ENCODE measurements around the gene NPEPPS.

NPEPPS gene

DNA sequence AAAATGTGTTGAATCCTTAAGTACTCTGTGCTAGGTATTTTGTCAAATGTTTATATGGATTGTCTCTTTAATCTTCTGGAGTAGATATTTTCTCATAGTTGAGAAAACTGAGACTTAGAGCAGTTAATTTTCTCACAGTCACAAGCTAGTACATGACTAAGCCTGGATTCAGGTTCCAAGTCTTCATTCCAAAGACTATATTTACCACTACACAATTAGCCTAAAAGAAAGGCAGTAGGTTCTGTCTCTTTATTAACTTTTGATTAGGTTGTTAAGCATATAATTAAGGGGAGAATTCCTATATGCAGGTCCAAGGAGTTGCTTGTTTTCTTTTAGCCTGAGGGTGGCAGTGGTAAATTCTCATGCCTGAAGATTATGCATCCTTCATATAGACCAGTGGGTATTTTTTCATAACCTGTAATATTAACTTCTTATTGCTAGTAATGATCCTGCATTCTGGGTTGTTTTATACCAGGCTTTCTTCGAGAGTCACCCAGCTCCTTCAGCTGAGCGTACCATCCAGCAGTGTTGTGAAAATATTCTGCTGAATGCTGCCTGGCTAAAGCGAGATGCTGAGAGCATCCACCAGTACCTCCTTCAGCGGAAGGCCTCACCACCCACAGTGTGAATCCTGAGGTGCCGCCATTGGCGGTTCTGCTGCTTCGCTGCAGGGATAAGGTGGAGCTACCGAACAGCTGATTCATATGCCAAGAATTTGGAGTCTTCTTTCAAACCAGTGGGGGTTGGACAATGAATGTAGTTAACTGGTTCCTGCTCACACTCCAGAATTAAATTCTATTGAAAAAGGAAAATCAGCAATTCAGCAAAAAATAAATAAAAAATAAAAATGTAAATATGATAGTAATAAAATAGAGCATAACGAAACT is 90.6 kb downstream of the NPEPPS start:
- DNase-seq: no peak
- in situ Hi-C loops (cut with MboI; ENCODE audit: low pct_unique_long_range_greater_than_20kb, low sequenced_read_pairs): loop anchor here (25.0 kb wide), 1 partner anchor 109 kb away; no protein-coding TSS in a partner anchor

DNA sequence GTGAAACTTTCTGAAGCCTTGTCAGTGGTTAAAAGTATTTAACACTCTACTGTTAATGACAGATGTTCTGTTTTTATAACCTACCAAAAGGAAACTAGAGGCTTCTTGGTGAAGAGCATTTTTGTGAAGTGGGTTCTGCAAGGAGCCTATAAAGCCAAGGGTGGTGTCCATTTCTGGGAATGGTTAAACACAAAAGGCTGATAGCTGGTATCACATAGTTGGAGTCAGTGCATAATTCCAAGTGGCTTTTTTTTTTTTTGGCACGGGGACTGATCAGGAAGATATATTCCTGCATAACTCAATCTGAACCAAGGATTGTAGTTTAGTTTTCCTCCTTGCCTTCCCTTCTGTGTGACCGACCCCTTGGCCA is 91.3 kb downstream of the NPEPPS start:
- no peak for DNase-seq
- in situ Hi-C loops (cut with MboI; ENCODE audit: low pct_unique_long_range_greater_than_20kb, low sequenced_read_pairs): loop anchor here (25.0 kb wide), 1 partner anchor 110 kb away; no protein-coding TSS in a partner anchor

DNA sequence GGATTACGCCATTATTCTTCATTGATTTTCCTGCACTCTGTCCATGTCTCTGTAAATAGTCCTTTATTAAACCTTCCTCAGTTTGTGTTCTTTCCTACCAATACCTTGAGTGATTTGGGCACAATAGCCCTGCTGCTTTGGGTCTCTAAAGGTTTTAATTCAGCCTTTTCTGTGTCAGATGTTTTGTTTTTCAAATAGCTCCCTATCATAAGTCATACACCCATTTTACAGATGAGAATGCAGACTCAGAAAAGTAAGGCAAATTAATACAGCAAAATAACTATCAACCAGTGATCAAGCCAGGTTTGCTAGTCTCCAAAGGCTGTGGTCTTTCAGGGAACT is 93.8 kb downstream of the NPEPPS start:
- in situ Hi-C loops (cut with MboI; ENCODE audit: low pct_unique_long_range_greater_than_20kb, low sequenced_read_pairs): loop anchor here (25.0 kb wide), 1 partner anchor 112 kb away; no protein-coding TSS in a partner anchor
- no peak for DNase-seq

DNA sequence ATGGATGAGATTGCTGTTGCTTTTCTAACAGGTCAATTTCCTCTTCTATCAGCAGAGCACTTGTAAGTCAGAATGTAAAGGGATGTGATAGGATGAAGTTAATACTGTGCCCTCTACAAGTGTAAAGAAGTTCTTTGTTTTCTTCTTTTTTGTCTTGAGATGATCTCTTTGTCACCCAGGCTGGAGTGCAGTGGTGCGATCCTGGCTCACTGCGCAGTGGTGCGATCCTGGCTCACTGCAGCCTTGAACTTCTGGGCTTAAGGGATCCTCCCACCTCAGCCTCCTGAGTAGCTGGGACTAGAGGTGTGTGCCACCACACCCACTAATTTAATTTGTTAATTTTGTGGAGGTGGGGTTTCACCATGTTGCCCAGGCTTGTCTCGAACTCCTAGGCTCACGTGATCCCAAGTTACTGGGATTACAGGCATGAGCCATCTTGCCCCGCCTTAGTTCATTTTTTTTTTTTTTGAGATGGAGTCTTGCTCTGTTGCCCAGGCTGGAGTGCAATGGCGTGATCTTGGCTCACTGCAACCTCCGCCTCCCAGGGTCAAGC is 97.2 kb downstream of the NPEPPS start:
- DNase-seq: no peak
- in situ Hi-C loops (cut with MboI; ENCODE audit: low pct_unique_long_range_greater_than_20kb, low sequenced_read_pairs): no loop called here

DNA sequence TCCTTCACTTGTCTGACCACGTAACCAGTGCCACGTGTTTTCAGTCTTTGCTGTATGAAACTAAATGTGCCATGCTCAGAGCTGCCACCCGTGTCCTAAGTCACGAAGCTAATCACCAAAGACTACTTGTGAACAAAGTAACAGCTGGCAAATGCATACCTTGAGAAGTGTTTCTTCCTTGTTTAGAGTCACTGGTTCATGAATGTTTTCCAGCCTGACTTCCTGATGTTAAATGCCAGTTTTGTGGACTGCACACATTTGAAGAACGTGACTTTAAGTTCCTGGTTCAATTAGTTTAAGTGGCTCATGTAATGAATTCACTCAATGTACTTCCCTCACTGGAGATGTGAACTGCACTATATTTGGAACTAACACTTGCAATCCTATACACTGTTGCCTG is 98.9 kb downstream of the NPEPPS start:
- DNase-seq: no peak
- in situ Hi-C loops (cut with MboI; ENCODE audit: low pct_unique_long_range_greater_than_20kb, low sequenced_read_pairs): no loop called here

DNA sequence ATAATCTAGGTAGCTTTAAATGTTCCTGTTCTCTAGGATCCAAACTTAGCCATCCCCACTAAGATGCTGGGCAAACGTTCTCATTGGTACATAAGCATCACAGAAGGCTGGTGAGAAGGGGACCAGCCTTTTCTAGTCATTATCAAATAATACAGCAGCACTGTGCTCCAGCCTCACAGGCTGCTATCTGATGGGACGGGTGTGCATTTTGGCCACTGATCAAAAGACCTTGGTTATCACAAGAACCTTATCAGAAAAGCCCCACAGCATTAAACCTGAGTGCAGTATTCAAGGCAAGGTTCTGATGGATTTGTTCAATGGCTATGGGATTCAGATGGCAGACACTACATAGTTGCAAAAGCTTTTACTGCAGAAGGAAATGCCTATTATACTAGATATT is 99.7 kb downstream of the NPEPPS start:
- DNase-seq: no peak
- in situ Hi-C loops (cut with MboI; ENCODE audit: low pct_unique_long_range_greater_than_20kb, low sequenced_read_pairs): no loop called here

DNA sequence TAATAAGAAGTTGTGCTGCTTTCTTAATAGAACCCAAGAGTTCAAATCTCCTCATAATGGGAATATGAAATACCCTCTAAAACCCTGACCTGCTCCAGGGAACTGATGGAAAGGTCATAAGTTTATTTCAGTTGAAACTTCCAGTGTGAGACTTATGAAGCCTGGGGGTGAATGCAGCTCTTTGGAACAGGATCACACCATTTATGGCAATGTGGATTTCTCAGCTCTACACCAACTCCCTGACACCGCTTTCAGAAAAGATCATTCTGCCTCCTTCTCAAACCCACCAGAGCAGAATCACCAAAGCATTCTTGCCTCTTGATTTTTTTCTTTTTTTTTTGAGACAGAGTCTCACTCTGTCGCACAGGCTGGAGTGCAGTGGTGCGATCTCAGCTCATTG is 102.1 kb downstream of the NPEPPS start:
- in situ Hi-C loops (cut with MboI; ENCODE audit: low pct_unique_long_range_greater_than_20kb, low sequenced_read_pairs): no loop called here

DNA sequence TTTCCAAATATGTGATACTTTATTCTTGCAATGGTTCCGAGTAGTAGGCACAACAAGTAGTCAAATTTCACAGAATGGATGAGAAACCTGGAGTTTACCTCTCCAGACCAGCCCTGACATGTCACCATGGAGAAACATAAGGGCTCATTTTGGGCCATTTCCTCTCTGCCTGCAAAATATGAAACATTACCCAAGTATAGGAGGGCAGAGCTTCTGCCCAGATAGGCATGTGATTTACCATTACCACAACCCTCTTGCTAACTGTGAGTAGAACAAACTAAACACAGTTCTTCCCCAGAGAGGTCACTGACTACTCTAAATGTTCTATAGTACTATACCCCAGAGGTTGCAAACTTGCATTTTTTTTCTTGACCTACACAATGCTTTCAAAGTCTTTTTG is 103.1 kb downstream of the NPEPPS start:
- in situ Hi-C loops (cut with MboI; ENCODE audit: low pct_unique_long_range_greater_than_20kb, low sequenced_read_pairs): no loop called here
- no peak for DNase-seq

More for the DNA sequence above, 102.1 kb downstream of the NPEPPS start:
- no peak for DNase-seq

DNA sequence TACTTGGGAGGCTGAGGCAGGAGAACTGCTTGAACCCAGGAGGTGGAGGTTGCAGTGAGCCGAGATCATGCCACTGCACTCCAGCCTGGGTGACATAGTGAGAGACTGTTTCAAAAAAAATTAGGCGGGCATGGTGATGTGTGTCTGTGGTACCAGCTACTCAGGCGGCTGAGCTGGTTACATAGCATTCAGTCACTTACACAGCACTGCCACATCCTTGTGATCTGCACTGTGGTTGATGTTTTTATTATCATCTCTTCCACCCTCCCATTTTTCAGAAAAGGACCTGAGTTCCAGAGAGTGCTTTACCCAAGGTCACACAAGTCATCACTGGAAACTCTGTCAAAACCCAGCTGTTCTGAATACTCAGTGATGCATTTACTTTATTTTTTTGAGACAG is 104.0 kb downstream of the NPEPPS start:
- in situ Hi-C loops (cut with MboI; ENCODE audit: low pct_unique_long_range_greater_than_20kb, low sequenced_read_pairs): no loop called here
- no peak for DNase-seq

DNA sequence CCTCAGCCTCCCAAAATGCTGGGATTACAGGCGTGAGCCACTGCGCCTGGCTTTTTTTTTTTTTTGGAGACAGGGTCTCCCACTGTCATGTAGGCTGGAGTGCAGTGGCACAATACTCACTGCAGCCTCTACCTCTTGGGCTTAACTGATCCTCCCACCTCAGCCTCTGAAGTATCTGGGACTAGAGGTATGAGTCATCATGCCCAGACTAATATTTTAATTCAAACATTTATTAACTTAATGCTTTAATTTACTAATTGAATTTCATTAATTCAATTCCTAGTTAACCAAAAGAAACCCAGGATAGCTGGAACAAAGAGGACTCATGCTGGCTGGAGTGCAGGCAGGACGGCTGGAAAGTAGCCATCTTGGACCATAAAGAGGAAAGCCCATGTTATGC is 104.8 kb downstream of the NPEPPS start:
- DNase-seq: no peak
- in situ Hi-C loops (cut with MboI; ENCODE audit: low pct_unique_long_range_greater_than_20kb, low sequenced_read_pairs): no loop called here

DNA sequence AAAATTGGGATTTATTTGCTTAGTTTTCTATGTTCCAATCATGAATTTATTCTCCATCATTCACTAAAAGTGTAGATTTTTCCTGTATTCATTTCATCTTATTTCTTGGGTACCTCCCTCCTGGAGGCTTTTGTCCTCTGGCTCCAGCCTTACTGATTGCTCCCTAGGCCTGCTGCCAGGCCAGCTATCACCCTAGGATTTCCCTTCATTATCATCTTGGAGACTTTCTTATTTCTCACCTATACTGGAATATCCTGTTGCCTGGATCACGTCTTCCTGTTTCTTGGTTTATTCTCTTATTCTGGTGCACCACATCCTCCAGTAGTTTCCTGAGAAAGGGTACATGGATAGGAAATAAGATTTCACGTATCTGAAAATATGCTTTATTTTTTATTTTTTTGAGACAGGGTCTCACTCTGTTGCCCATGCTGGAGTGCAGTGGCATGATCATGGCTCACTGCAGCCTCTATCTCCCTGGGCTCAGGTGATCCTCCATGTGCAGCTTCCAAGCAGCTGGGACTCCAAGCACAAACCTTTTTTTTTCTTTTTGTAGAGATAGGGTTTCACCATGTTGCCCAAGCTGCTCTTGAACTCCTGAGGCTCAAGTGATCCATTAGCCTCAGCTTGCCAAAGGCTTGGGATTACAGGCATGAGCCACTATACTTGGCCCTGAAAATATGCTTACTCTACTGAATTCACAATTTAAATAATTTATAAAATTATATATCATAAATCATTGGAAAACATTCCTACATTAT is 105.5 kb downstream of the NPEPPS start:
- DNase-seq: no peak
- in situ Hi-C loops (cut with MboI; ENCODE audit: low pct_unique_long_range_greater_than_20kb, low sequenced_read_pairs): no loop called here

DNA sequence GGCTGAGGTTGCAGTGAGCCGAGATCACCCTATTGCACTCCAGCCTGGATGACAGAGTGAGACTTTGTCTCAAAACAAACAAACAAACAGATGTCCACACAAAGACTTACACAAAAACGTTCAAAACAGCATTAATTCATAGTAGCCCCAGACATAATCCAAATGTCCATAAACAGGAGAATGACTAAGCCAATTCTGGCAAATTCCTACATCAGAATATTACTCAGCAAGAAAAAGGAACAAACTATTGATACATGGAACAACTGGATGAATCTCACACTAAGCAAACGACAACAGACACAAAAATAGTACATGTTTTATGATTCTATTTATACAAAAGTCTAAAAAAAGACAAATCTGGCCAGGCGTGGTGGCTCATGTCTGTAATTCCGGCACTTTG is 108.0 kb downstream of the NPEPPS start:
- no peak for DNase-seq
- in situ Hi-C loops (cut with MboI; ENCODE audit: low pct_unique_long_range_greater_than_20kb, low sequenced_read_pairs): no loop called here

DNA sequence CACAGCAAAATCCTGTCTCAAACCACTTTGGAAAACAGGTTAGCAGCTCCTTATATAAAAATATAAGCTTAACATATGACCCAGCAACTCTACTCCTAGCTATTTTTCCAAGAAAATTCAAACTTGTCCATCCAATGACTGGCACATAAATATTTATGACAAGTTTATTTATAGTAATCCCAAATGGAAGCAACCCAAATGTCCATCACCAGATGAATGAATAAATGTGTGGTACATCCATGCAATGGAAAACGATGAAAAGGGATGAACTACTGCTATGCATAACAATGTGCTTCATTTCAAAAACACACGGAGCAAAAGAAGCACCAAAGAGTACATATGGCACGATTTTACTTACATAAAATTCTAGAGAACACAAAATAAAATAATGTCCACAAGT is 109.2 kb downstream of the NPEPPS start:
- DNase-seq: no peak
- in situ Hi-C loops (cut with MboI; ENCODE audit: low pct_unique_long_range_greater_than_20kb, low sequenced_read_pairs): no loop called here

DNA sequence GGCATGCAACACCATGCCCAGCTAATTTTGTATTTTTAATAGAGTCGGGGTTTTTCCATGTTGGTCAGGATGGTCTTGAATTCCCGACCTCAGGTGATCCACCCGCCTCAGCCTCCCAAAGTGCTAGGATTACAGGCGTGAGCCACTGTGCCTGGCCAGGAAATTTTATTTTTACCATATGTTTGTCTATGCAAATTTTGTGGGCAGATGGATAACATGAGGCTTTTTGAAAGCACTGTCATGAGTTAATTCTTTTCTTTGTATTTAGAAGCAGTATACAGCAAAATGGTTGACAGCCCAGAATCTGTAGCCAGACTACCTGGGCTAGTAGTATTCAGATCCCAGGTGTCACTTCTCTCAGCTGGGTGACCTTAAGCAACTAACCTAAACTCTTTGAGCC is 110.3 kb downstream of the NPEPPS start:
- DNase-seq: no peak

DNA sequence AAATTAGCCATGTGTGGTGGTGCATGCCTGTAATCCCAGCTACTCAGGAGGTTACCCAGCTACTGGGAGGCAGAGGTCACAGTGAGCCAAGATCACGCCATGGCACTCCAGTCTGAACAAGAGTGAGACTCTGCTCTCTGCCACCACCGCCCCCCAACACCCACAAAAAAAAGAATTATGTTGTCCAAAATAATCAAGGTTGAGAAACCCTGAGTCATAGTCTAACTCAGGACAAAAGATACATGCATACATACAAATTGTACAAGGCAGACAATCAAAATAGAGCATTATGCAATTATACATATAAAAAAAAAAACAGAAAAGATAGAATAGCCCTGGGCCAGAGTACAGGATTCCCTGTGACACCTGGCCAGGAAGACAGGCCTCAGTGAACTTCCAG is 112.2 kb downstream of the NPEPPS start:
- no peak for DNase-seq
- in situ Hi-C loops (cut with MboI; ENCODE audit: low pct_unique_long_range_greater_than_20kb, low sequenced_read_pairs): no loop called here

More for the DNA sequence above, 110.3 kb downstream of the NPEPPS start:
- in situ Hi-C loops (cut with MboI; ENCODE audit: low pct_unique_long_range_greater_than_20kb, low sequenced_read_pairs): no loop called here

DNA sequence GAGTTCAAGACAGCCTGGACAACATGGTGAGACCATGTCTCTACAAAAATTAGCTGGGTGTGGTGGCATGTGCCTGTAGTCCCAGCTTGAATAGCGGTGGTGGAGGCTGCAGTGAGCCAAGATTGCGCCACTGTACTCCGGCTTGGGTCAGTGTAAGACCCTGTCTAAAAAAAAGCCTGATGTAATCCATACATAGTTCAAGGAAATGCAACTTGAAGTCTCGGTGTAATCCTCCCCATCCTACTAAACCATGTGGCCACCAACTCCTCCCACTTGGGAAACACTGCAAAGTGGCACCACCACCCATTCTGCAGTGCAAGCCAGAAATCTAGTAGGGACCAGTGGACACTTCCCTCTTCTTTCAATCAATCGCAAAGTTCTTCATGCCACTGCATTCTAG is 113.4 kb downstream of the NPEPPS start:
- in situ Hi-C loops (cut with MboI; ENCODE audit: low pct_unique_long_range_greater_than_20kb, low sequenced_read_pairs): no loop called here
- no peak for DNase-seq

DNA sequence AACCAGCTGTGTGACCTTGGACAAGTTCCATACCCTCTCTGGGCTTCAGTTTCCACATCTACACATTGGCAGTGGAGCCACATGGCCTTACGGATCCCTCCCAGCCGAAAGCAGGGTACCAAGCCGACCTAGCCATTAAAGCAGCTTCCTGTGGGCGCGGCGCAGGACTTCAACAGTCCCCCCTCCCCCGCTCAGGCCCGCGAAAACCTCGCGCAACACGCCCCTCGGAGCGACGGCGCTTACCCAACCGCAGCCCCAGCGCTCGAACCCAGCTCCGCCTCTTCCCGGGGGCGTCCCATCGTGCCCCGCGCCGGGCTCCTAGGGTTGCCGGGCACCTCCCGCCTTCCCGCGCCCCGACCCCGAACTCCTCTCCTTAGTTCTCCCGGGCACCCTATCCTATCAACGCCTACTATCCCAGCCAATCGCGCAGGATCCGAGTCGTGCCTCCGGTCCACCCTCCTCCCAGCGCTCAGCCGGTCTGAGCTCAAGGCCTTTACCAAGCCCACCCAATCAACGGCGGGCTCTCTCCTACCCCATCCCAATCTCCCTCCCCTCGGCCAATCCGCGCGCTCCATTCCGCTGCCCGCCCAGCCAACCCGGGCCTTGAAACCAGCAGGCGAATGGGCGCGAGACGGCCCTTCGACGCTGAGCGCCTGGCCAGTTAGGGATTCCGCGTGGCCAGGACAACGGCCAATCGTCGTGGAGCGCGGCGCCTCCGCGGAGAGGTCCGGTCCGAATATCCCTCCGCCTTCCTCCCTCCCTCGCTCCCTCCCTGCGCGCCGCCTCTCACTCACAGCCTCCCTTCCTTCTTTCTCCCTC is 118.5 kb downstream of the NPEPPS start, which contains the start of gene KPNB1:
Gene KPNB1 (plus strand): TSS at position 767 of the 819 bp plus-strand sequence. CDS start 326 bp downstream, outside the sequence.
- DNase-seq: peak; percentile 100
- in situ Hi-C loops (cut with MboI; ENCODE audit: low pct_unique_long_range_greater_than_20kb, low sequenced_read_pairs): no loop called here

DNA sequence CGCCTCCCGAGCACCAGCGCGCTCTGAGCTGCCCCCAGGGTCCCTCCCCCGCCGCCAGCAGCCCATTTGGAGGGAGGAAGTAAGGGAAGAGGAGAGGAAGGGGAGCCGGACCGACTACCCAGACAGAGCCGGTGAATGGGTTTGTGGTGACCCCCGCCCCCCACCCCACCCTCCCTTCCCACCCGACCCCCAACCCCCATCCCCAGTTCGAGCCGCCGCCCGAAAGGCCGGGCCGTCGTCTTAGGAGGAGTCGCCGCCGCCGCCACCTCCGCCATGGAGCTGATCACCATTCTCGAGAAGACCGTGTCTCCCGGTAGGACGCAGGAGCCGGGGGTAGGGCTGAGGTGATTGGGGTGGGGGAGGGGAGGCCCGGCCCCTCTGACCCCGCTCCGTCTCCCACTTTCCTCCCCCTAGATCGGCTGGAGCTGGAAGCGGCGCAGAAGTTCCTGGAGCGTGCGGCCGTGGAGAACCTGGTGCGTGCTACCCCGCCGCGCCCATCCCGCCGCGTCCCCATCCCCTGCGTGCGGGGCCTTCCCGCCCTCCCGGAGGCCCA is 119.1 kb downstream of the NPEPPS start:
- in situ Hi-C loops (cut with MboI; ENCODE audit: low pct_unique_long_range_greater_than_20kb, low sequenced_read_pairs): no loop called here
- no peak for DNase-seq

All from KBM-7 (cell line).